Ovary (tissue), 9 donors: ENCODE results near the gene DNLZ. TPM values are rescaled to one million over a fixed set of nuclear protein-coding genes. Genes with fewer than 3 reads are reported as not detected.

Experiments used
- DNase-seq, 5 donors: peaks; one replicate each; pipeline ENCODE4 v3.0.0-alpha.2; 2019 to 2020
- H3K27ac ChIP-seq, 2 donors: fragments of 200-600 bp; one replicate each; pipeline versions ENCODE4 v1.5.1 to v1.8.0; 2019 to 2022
- H3K27me3 ChIP-seq: fragments of 200-600 bp; one replicate; pipeline ENCODE4 v1.8.0; 2022
- H3K36me3 ChIP-seq: fragments of 200-600 bp; sonication (generic); one replicate; pipeline ENCODE4 v1.5.1; 2019
- H3K4me1 ChIP-seq: one replicate; pipeline ENCODE4 v1.8.1; 2013; ENCODE audit warnings: mild to moderate bottlenecking, moderate library complexity; ENCODE audit not compliant: insufficient read depth
- H3K4me3 ChIP-seq: fragments of 200-600 bp; sonication (generic); one replicate; pipeline ENCODE4 v1.5.1; 2017
- H3K9me3 ChIP-seq, 2 donors: fragments of 200-600 bp in 1 of 2; sonication (generic) in 1 of 2; one replicate each; pipeline versions ENCODE4 v1.5.1 to v1.8.1; 2013 to 2019; ENCODE audit warnings: mild to moderate bottlenecking in 1 of 2, moderate library complexity in 1 of 2
- EP300 ChIP-seq: sonication (generic); formaldehyde crosslinking; IDR thresholded peaks from one replicate; pipeline ENCODE4 v1.6.1; 2017; ENCODE audit warnings: antibody characterized with exemption
- POLR2A ChIP-seq: fragments of 450-650 bp; IDR thresholded peaks from one replicate; pipeline ENCODE4 v1.6.1; 2017; ENCODE audit warnings: antibody characterized with exemption, mild to moderate bottlenecking, moderate library complexity
- WGBS, 3 donors: extraction: QIAGEN DNeasy Blood & Tissue Kit in 1 of 3; methylation state at CpG; one replicate each; pipeline versions ENCODE4 v1.1.5 to v1.1.7; 2013 to 2017; 5-methylcytosine and 5-hydroxymethylcytosine counted together
- intact Hi-C, 4 donors: fragments of 100-400 bp; cut with DNase I; formaldehyde crosslinking; loops; one replicate each; pipeline versions ENCODE4 v1.11.0 to v1.15.1; 2022 to 2023
- polyA plus RNA-seq, 2 donors: library from polyadenylated mRNA; stranded (reverse); fragments of 200-250 nt in 1 of 2; fragments of 350-450 nt in 1 of 2; fragmentation: Illumina TruSeq in 1 of 2; extraction: RNeasy Lipid Tissue Mini Kit (QIAGEN cat#74804) in 1 of 2; gene quantifications; one replicate each; pipeline ENCODE4 v1.2.3, GENCODE V29; 2013 to 2014
- total RNA-seq, 7 donors: library from RNA; depleted of rRNA in 2 of 7; stranded (reverse); fragments of >200 nt in 2 of 7; fragmentation: NEBNext Ultra II Directional in 3 of 7; extraction: Animal tissue kit (Norgen Biotek cat#: 25700) in 3 of 7; gene quantifications; one replicate each; pipeline versions ENCODE4 v1.1.0 to v1.2.4, GENCODE V29; 2016 to 2023
- TF ChIP-seq, protein P1 (sequence below), 3 donors: fragments of 450-650 bp in 2 of 3; fragments of 200-600 bp in 1 of 3; IDR thresholded peaks; one replicate each; pipeline versions ENCODE4 v1.5.1 to v1.8.0; 2016 to 2022; ENCODE audit warnings: antibody characterized with exemption in 3 of 3, mild to moderate bottlenecking in 1 of 3
- donor health status: DM: no; HTN: no; CAD: no; lungs with moderate emphysema.
- donor health status: DM: no; HTN: no; CAD: no.
- donor health status: Bipolar disorder and iron deficiency.
- donor health status: DM: yes; HTN: yes; CAD: no.
- donor health status: DM: no; HTN: no; CAD: no.
- donor health status: DM: yes; HTN: yes; CAD: no.

The DNLZ gene
- total and polyA plus RNA-seq, 9 donors, result 1.8 to 33.3 (median 21.2) TPM

DNA sequence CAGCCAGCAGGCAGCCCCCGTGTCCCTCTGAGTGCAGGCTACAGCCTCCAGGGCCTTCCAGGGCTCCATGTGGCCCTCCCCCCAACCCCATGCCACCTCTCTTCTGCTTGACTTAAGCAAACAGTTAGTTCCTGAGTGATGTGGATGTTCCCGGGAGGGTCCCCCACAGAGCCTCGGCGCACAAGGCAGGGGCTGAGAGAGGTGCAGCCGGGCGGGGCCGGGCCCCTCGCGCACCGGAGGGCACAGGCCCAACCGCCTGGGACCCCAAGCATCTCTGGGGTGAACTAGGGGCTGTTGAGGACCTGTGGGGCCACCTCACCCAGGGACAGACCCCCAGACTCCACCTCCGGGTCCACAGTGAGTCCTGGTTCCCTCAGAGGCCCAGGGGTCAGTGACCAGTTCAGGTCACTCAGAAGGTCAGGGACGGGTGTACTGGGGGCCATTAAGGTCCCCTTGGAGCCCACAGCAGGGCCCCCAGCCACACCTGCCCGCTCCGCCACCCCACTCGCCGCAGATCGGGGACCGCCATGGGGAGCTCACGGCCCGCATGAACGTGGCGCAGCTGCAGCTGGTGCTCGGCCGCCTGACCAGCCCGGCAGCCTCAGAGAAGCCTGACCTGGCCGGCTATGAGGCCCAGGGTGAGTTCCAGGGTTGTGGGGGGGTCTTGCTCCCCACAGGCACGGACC lies 23.0 kb downstream of the DNLZ start:
- H3K27ac ChIP-seq, result no peak overlapping the region
- intact Hi-C loops, result no loop called here

DNA sequence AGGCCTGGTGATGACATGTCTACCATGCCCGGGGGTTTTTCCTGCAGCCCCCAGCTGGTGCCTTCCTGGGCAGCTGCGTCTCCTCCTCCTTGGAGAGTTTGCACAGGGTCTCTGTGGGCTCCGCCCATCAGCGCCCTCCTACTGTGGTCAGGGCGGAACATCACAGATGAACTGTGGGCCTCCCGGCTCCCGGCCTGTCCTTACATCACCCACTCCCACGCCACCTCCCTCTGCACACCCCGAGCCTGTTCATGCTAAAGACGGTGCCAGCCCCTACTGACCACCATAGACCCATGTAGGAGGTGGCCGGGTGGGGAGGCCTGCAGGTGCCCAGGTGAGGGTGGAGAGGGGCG lies 23.6 kb downstream of the DNLZ start:
- TF ChIP-seq, protein P1, sequence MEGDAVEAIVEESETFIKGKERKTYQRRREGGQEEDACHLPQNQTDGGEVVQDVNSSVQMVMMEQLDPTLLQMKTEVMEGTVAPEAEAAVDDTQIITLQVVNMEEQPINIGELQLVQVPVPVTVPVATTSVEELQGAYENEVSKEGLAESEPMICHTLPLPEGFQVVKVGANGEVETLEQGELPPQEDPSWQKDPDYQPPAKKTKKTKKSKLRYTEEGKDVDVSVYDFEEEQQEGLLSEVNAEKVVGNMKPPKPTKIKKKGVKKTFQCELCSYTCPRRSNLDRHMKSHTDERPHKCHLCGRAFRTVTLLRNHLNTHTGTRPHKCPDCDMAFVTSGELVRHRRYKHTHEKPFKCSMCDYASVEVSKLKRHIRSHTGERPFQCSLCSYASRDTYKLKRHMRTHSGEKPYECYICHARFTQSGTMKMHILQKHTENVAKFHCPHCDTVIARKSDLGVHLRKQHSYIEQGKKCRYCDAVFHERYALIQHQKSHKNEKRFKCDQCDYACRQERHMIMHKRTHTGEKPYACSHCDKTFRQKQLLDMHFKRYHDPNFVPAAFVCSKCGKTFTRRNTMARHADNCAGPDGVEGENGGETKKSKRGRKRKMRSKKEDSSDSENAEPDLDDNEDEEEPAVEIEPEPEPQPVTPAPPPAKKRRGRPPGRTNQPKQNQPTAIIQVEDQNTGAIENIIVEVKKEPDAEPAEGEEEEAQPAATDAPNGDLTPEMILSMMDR (IDR thresholded peaks at IDR 0.05), result no peak
- TF ChIP-seq EP300, result no peak
- TF ChIP-seq POLR2A, result no peak
- Histone ChIP-seq H3K9me3 (no peaks in the 10 kb centered on the region), H3K4me1 (peaks cover 4% of the 10 kb centered on the region), H3K4me3 (no peak overlapping the region), H3K27ac (no peak overlapping the region), H3K27me3 (no peaks in the 10 kb centered on the region), H3K36me3 (no peaks in the 10 kb centered on the region)
- 84 to 87% (median 84%) methylated on average over 12 of the region's 12 CpGs for WGBS, 3 donors
- no peak for DNase-seq
- intact Hi-C loops, result no loop called here

More for the DNA sequence above, 23.0 kb downstream of the DNLZ start:
- Histone ChIP-seq H3K36me3 (no peaks in the 10 kb centered on the region), H3K27me3 (no peaks in the 10 kb centered on the region), H3K4me3 (no peak overlapping the region), H3K4me1 (peaks cover 4% of the 10 kb centered on the region), H3K9me3 (no peaks in the 10 kb centered on the region)
- WGBS, 3 donors, result 88 to 93% (median 92%) methylated on average over 18 to 28 of the region's 28 CpGs
- TF ChIP-seq EP300 (no peak), POLR2A (no peak)
- TF ChIP-seq, protein P1 (IDR thresholded peaks at IDR 0.05), result no peak
- DNase-seq, result no peak

DNA sequence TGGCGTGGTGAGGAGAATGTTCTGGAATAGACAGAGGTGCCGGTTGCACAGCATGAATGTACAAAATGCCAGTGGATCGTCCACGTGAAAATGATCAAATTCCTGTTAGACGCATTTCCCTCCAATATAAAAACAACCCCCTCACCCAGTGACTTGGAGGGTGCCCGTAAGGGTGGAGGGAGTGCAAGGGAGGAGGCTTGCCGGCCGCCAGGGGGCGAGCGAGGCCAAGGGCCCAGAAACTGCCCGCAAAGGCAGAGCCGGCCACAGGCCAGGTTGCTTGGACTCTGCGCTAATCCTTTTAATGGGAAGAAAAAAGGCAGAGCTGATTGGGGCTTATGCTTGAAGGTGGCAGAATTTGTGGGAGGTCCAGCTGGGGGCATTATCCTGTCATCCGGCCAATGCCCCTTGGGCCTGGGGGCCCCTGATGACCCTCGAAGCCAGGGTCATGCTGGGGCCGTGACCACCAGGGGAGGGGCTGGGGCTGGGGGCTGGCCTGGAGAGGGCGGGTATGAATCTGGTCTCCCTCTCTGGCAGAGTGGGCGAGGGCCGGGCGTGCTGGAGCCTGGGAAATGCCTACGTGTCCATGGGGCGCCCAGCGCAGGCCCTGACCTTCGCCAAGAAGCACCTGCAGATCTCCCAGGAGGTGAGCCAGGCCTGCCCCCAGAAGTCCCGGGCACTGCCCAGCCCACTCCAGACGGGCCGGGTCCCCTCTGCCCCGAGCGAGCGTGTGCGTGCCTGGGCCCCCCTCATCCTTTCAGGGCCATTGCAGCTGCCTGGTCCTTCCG lies 24.2 kb downstream of the DNLZ start:
- no peaks in the 10 kb centered on the region for H3K36me3 ChIP-seq
- no peaks in the 10 kb centered on the region for H3K27me3 ChIP-seq
- H3K9me3 ChIP-seq, result no peaks in the 10 kb centered on the region
- H3K4me3 ChIP-seq, result no peak overlapping the region
- no peak for TF ChIP-seq EP300
- TF ChIP-seq, protein P1 (IDR thresholded peaks at IDR 0.05), result peak; percentile 27 to 48 (median 38)
- no peak for DNase-seq
- H3K27ac ChIP-seq, result no peak overlapping the region
- 77 to 81% (median 80%) methylated on average over 30 to 32 of the region's 32 CpGs for WGBS, 3 donors
- intact Hi-C loops, result no loop called here
- peaks cover 4% of the 10 kb centered on the region for H3K4me1 ChIP-seq

DNA sequence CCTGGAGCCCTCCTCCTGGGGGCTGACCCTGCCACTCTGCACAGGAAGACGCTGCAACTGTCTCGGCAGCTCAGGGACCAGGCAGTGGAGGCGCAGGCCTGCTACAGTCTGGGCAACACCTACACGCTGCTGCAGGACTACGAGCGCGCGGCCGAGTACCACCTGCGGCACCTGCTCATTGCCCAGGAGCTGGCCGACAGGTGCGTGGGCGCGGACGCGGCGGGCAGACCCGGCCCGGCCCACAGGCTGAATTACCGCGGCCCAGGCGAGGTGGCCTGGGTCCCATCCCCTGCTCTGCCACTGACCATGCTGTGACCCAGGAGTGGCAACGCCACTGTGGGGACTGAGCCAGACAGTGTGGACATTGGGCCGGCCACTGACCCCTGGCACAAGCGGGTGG lies 25.0 kb downstream of the DNLZ start:
- no peaks in the 10 kb centered on the region for H3K9me3 ChIP-seq
- no peak for DNase-seq
- TF ChIP-seq EP300 (no peak), POLR2A (no peak)
- TF ChIP-seq, protein P1 (IDR thresholded peaks at IDR 0.05), result no peak
- intact Hi-C loops, result no loop called here
- 91 to 92% (median 92%) methylated on average over 25 of the region's 25 CpGs for WGBS, 3 donors
- no peak overlapping the region for H3K4me3 ChIP-seq
- H3K27ac ChIP-seq, result no peak overlapping the region
- H3K36me3 ChIP-seq, result no peaks in the 10 kb centered on the region
- peaks cover 4% of the 10 kb centered on the region for H3K4me1 ChIP-seq
- no peaks in the 10 kb centered on the region for H3K27me3 ChIP-seq
